KMS-11 (cell line): Measurements from ENCODE around the gene THAP3.
A peak's percentile ranks its signal among the peaks of the same experiment; 100 is the strongest.

ENCODE experiments used
- H2AFZ ChIP-seq: fragments of 200-600 bp; sonication (generic); 2 replicates; pipeline ENCODE4 v1.6.1; 2016; ENCODE audit warnings: antibody characterized with exemption, mixed run types, low read depth
- H3K27ac ChIP-seq: fragments of 200-600 bp; sonication (generic); 2 replicates; pipeline ENCODE4 v1.6.1; 2016; ENCODE audit warnings: mild to moderate bottlenecking, mixed run types
- H3K27me3 ChIP-seq: fragments of 200-600 bp; sonication (generic); 2 replicates; pipeline ENCODE4 v1.6.1; 2017; ENCODE audit warnings: mild to moderate bottlenecking, low read depth, mixed run types, moderate library complexity; ENCODE audit not compliant: insufficient read depth
- H3K36me3 ChIP-seq: fragments of 200-600 bp; sonication (generic); 2 replicates; pipeline ENCODE4 v1.6.1; 2017; ENCODE audit warnings: mild to moderate bottlenecking, mixed run types; ENCODE audit not compliant: insufficient read depth
- H3K4me1 ChIP-seq: fragments of 200-600 bp; sonication (generic); 2 replicates; pipeline ENCODE4 v1.6.1; 2016; ENCODE audit warnings: mild to moderate bottlenecking, low read depth, mixed run types; ENCODE audit not compliant: poor library complexity, severe bottlenecking
- H3K4me2 ChIP-seq: fragments of 200-600 bp; sonication (generic); 2 replicates; pipeline ENCODE4 v1.7.0; 2016; ENCODE audit warnings: mild to moderate bottlenecking, mixed run types
- H3K4me3 ChIP-seq: fragments of 200-600 bp; sonication (generic); IDR thresholded peaks from 2 replicates; pipeline ENCODE4 v1.6.1; 2017; ENCODE audit warnings: low read depth, low read length, mixed read lengths; ENCODE audit not compliant: insufficient read depth
- H3K79me2 ChIP-seq: fragments of 200-600 bp; sonication (generic); 2 replicates; pipeline ENCODE4 v1.6.1; 2016; ENCODE audit warnings: low read depth, mixed run types; ENCODE audit not compliant: insufficient read depth
- H3K9ac ChIP-seq: fragments of 200-600 bp; sonication (generic); 2 replicates; pipeline ENCODE4 v1.6.1; 2016; ENCODE audit warnings: mild to moderate bottlenecking, mixed run types
- H4K20me1 ChIP-seq: fragments of 200-600 bp; sonication (generic); 2 replicates; pipeline ENCODE4 v1.6.1; 2016; ENCODE audit warnings: mild to moderate bottlenecking, mixed run types; ENCODE audit not compliant: insufficient read depth
- CTCF ChIP-seq: fragments of 200-600 bp; sonication (generic); conservative IDR thresholded peaks from 2 replicates; pipeline ENCODE4 v1.6.1; 2017; ENCODE audit warnings: low read depth, mild to moderate bottlenecking, antibody characterized with exemption, low read length, moderate library complexity, mixed read lengths

Gene THAP3

GRCh38 chr1:6621429-6622391, 3.0 kb upstream of the THAP3 start:
- Histone ChIP-seq H3K4me3 (no peak overlapping the region), H3K27ac (no peak overlapping the region), H3K9ac (no peak overlapping the region), H3K79me2 (peaks cover 30% of the 10 kb centered on the region), H3K36me3 (peaks cover 6% of the 10 kb centered on the region; the same call in 1 of the 2 replicates), H3K4me1 (peaks cover 25% of the 10 kb centered on the region), H2AFZ (no peak overlapping the region), H3K4me2 (no peak overlapping the region), H4K20me1 (no peaks in the 10 kb centered on the region), H3K27me3 (no peaks in the 10 kb centered on the region)
- no peak for TF ChIP-seq CTCF

GRCh38 chr1:6622396-6623152, 2.1 kb upstream of the THAP3 start:
- H3K4me2 ChIP-seq, result no peak overlapping the region
- H3K4me3 ChIP-seq, result no peak overlapping the region
- no peaks in the 10 kb centered on the region for H3K27me3 ChIP-seq
- H3K79me2 ChIP-seq, result peaks cover 24% of the 10 kb centered on the region
- H3K27ac ChIP-seq, result no peak overlapping the region
- H3K36me3 ChIP-seq, result peaks cover 6% of the 10 kb centered on the region; the same call in 1 of the 2 replicates
- H3K9ac ChIP-seq, result no peak overlapping the region
- peaks cover 25% of the 10 kb centered on the region for H3K4me1 ChIP-seq
- H2AFZ ChIP-seq, result no peak overlapping the region
- TF ChIP-seq CTCF, result no peak
- H4K20me1 ChIP-seq, result no peaks in the 10 kb centered on the region

GRCh38 chr1:6623269-6623965, 1.3 kb upstream of the THAP3 start:
- Histone ChIP-seq H3K4me1 (peaks cover 25% of the 10 kb centered on the region), H3K4me2 (no peak overlapping the region), H2AFZ (no peak overlapping the region), H3K27me3 (no peaks in the 10 kb centered on the region), H4K20me1 (no peaks in the 10 kb centered on the region), H3K9ac (no peak overlapping the region), H3K79me2 (peaks cover 17% of the 10 kb centered on the region), H3K4me3 (no peak overlapping the region), H3K27ac (no peak overlapping the region), H3K36me3 (peaks cover 6% of the 10 kb centered on the region; the same call in 1 of the 2 replicates)
- TF ChIP-seq CTCF, result no peak

GRCh38 chr1:6625584-6626149, 999 bp downstream of the THAP3 start:
- Histone ChIP-seq H3K4me2 (peak overlapping the region; percentile 78), H4K20me1 (no peaks in the 10 kb centered on the region), H2AFZ (peak overlapping the region; percentile 61), H3K4me3 (peak overlapping the region; percentile 89), H3K27me3 (no peaks in the 10 kb centered on the region), H3K4me1 (peaks cover 25% of the 10 kb centered on the region), H3K9ac (peak overlapping the region; percentile 66; the same call in 1 of the 2 replicates), H3K79me2 (peaks cover 13% of the 10 kb centered on the region), H3K27ac (0 out of 2 replicates have a peak overlapping the region, but pooled peaks have one; percentile 9), H3K36me3 (peaks cover 6% of the 10 kb centered on the region; the same call in 1 of the 2 replicates)
- TF ChIP-seq CTCF, result no peak
